Astrocyte (in vitro differentiated cells and primary cell): ENCODE measurements around the gene PRG3. TPM values are rescaled to one million over a fixed set of nuclear protein-coding genes. Genes with fewer than 3 reads are reported as not detected.

Experiments used
- DNase-seq: peaks from one replicate; pipeline ENCODE4 v3.0.0-alpha.2; 2010; ENCODE audit warnings: low read depth
- FAIRE-seq: peaks from 2 replicates; lab custom pipeline; 2011; peaks lifted over from hg19 to GRCh38; lab: Jason Lieb, UNC
- H2AFZ ChIP-seq: 2 replicates; pipeline ENCODE4 v1.6.0; 2012; ENCODE audit warnings: low read depth, low read length, inconsistent platforms
- H3K27ac ChIP-seq: 2 replicates; pipeline ENCODE4 v1.5.1; 2011; ENCODE audit warnings: low read depth, low read length, inconsistent platforms
- H3K27me3 ChIP-seq: 2 replicates; pipeline ENCODE4 v1.6.0; 2011; ENCODE audit warnings: low read length, inconsistent platforms; ENCODE audit not compliant: insufficient read depth
- H3K36me3 ChIP-seq: 2 replicates; pipeline ENCODE4 v1.5.1; 2011; ENCODE audit warnings: low read length, inconsistent platforms; ENCODE audit not compliant: insufficient read depth
- H3K4me1 ChIP-seq: 2 replicates; pipeline ENCODE4 v1.5.1; 2011; ENCODE audit warnings: low read length, inconsistent platforms; ENCODE audit not compliant: insufficient read depth
- H3K4me2 ChIP-seq: 2 replicates; pipeline ENCODE4 v1.6.0; 2012; ENCODE audit warnings: low read length, inconsistent platforms
- H3K4me3 ChIP-seq: 2 replicates; pipeline ENCODE4 v1.5.1; 2011; ENCODE audit warnings: low read depth, mild to moderate bottlenecking, low read length, inconsistent platforms; ENCODE audit not compliant: insufficient read depth
- H3K79me2 ChIP-seq: 2 replicates; pipeline ENCODE4 v1.6.0; 2012; ENCODE audit warnings: mild to moderate bottlenecking, low read length, inconsistent platforms; ENCODE audit not compliant: insufficient read depth
- H3K9ac ChIP-seq: 2 replicates; pipeline ENCODE4 v1.6.0; 2012; ENCODE audit warnings: mild to moderate bottlenecking, low read length, inconsistent platforms
- H3K9me3 ChIP-seq: 2 replicates; pipeline ENCODE4 v1.5.1; 2012; ENCODE audit warnings: low read depth, mild to moderate bottlenecking, low read length, inconsistent platforms; ENCODE audit not compliant: insufficient read depth
- H4K20me1 ChIP-seq: 2 replicates; pipeline ENCODE4 v1.6.0; 2012; ENCODE audit warnings: low read length, inconsistent platforms; ENCODE audit not compliant: insufficient read depth
- H3K27ac Mint-ChIP-seq: one replicate; pipeline ENCODE4 v1.8.0; 2021; ENCODE audit warnings: mild to moderate bottlenecking, mixed read lengths; ENCODE audit not compliant: unreplicated experiment
- H3K27me3 Mint-ChIP-seq: one replicate; pipeline ENCODE4 v1.8.0; 2021; ENCODE audit warnings: low read depth, mixed read lengths; ENCODE audit not compliant: unreplicated experiment
- H3K36me3 Mint-ChIP-seq: one replicate; pipeline ENCODE4 v1.8.0; 2021; ENCODE audit warnings: low read depth, mixed read lengths; ENCODE audit not compliant: unreplicated experiment
- H3K4me1 Mint-ChIP-seq: one replicate; pipeline ENCODE4 v1.8.0; 2021; ENCODE audit warnings: low read depth, mixed read lengths; ENCODE audit not compliant: unreplicated experiment
- H3K4me3 Mint-ChIP-seq: one replicate; pipeline ENCODE4 v1.8.0; 2021; ENCODE audit warnings: mild to moderate bottlenecking, moderate library complexity, mixed read lengths; ENCODE audit not compliant: unreplicated experiment
- H3K9me3 Mint-ChIP-seq: one replicate; pipeline ENCODE4 v1.8.0; 2021; ENCODE audit warnings: mild to moderate bottlenecking, mixed read lengths; ENCODE audit not compliant: unreplicated experiment
- EZH2 ChIP-seq: IDR thresholded peaks from 2 replicates; pipeline ENCODE4 v1.6.1; 2012; ENCODE audit warnings: mild to moderate bottlenecking, low read length, inconsistent platforms; ENCODE audit not compliant: insufficient read depth
- total RNA-seq: library from RNA; stranded (reverse); gene quantifications from 2 replicates; pipeline ENCODE4 v1.2.1, GENCODE V29; 2021
- TF ChIP-seq, protein P1 (sequence below): IDR thresholded peaks from 2 replicates; pipeline ENCODE4 v1.5.1; 2011; ENCODE audit warnings: low read depth, mild to moderate bottlenecking, inconsistent platforms, low read length, moderate library complexity; ENCODE audit not compliant: insufficient read depth

PRG3 gene
- total RNA-seq, 1 donor from 2014 or later = not detected

DNA sequence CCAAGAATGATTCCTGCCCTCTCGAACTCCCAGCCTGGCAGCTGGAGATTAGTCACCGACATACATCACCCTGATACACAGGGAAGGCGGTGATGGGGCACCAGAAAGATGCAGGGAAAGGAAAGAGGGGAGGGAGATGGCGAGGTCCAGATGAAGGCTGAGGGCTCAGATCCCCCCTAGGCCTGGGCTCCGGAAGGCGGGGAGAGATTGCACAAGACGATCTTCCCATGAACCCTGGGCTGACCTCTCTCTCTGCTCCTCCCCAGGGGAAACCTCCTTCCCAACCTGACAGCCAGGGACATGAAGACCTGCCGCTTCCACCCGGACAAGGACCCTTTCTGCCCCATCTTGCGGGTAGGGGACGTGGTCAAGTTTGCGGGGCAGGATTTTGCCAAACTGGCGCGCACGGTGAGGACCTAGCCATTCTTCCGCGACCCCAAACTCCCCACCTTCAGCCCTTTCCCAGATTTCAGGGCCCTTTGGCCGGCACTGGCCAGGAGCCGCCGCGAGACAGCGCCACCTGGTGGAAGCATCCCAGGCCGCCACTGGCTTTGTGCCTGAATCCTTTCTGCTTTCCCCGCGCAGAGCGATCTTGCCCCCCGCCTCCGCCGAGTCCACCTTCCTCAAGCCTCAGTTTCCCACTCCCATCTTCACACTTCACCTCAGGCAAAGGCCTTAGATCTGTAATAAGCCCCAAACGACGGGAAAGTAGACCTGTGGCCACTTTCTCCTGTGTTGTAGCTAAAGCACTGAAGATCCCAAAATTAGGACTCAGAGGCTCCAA is 31.3 kb downstream of the PRG3 start:
- no peak for DNase-seq
- Mint-ChIP-seq H3K4me3 (no peak overlapping the region), H3K36me3 (no peaks in the 10 kb centered on the region), H3K27me3 (peaks cover 21% of the 10 kb centered on the region), H3K4me1 (no peaks in the 10 kb centered on the region), H3K27ac (no peak overlapping the region), H3K9me3 (peaks cover 6% of the 10 kb centered on the region)
- no peak overlapping the region for H3K27ac ChIP-seq
- H3K4me1 ChIP-seq = no peaks in the 10 kb centered on the region
- H3K79me2 ChIP-seq = no peaks in the 10 kb centered on the region
- no peak for FAIRE-seq
- H3K9ac ChIP-seq = no peak overlapping the region
- no peak for TF ChIP-seq EZH2
- TF ChIP-seq, protein P1, sequence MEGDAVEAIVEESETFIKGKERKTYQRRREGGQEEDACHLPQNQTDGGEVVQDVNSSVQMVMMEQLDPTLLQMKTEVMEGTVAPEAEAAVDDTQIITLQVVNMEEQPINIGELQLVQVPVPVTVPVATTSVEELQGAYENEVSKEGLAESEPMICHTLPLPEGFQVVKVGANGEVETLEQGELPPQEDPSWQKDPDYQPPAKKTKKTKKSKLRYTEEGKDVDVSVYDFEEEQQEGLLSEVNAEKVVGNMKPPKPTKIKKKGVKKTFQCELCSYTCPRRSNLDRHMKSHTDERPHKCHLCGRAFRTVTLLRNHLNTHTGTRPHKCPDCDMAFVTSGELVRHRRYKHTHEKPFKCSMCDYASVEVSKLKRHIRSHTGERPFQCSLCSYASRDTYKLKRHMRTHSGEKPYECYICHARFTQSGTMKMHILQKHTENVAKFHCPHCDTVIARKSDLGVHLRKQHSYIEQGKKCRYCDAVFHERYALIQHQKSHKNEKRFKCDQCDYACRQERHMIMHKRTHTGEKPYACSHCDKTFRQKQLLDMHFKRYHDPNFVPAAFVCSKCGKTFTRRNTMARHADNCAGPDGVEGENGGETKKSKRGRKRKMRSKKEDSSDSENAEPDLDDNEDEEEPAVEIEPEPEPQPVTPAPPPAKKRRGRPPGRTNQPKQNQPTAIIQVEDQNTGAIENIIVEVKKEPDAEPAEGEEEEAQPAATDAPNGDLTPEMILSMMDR = peak; percentile 51
- H3K9me3 ChIP-seq = peaks cover 10% of the 10 kb centered on the region
- peaks cover 5% of the 10 kb centered on the region for H3K27me3 ChIP-seq
- H3K36me3 ChIP-seq = no peaks in the 10 kb centered on the region
- H4K20me1 ChIP-seq = no peaks in the 10 kb centered on the region
- no peak overlapping the region for H3K4me3 ChIP-seq
- peak overlapping the region; percentile 82 for H2AFZ ChIP-seq
- peak overlapping the region; percentile 59 for H3K4me2 ChIP-seq

DNA sequence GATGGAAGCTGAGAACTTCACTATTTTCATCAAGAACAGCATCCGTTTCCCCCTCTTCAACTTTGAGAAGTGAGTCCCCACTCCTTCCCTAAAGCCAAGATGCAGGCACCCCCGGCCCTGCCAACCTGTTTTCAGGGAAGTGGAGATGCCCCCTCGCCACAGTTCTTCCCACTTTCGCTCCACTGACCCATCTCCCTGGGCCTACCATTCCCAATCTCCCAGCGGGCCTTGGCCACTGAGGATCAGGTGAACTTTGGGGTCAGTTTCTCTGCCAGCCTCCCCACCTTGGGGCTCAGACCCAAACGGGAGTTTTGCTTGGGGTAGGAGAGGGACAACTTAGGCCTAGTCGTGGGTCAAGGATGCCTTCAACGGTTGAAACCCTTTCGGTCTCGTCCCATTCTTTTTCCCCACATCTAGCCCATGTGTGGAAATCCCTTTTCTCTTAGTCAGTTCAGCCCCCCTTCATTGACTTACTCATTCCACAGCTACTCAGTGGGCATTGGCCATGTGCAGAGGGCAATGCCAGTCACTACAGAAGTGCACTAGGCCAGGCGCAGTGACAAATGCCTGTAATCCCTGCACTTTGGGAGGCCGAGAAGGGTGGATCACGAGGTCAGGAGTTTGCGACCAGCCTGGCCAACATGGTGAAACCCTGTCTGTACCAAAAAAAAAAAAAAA is 32.2 kb downstream of the PRG3 start:
- no peak for FAIRE-seq
- H3K36me3 Mint-ChIP-seq = no peaks in the 10 kb centered on the region
- no peak overlapping the region for H3K9ac ChIP-seq
- no peaks in the 10 kb centered on the region for H3K79me2 ChIP-seq
- H3K9me3 Mint-ChIP-seq = peaks cover 6% of the 10 kb centered on the region
- H3K9me3 ChIP-seq = peaks cover 10% of the 10 kb centered on the region
- no peak overlapping the region for H2AFZ ChIP-seq
- no peak for DNase-seq
- H3K27ac ChIP-seq = no peak overlapping the region
- H3K36me3 ChIP-seq = no peaks in the 10 kb centered on the region
- H4K20me1 ChIP-seq = no peaks in the 10 kb centered on the region
- peaks cover 5% of the 10 kb centered on the region for H3K27me3 ChIP-seq
- TF ChIP-seq EZH2 = no peak
- TF ChIP-seq, protein P1 = no peak
- H3K4me3 ChIP-seq = no peak overlapping the region
- H3K27ac Mint-ChIP-seq = no peak overlapping the region
- H3K4me1 Mint-ChIP-seq = no peaks in the 10 kb centered on the region
- no peaks in the 10 kb centered on the region for H3K4me1 ChIP-seq
- H3K4me3 Mint-ChIP-seq = no peak overlapping the region
- peaks cover 20% of the 10 kb centered on the region for H3K27me3 Mint-ChIP-seq
- H3K4me2 ChIP-seq = no peak overlapping the region

DNA sequence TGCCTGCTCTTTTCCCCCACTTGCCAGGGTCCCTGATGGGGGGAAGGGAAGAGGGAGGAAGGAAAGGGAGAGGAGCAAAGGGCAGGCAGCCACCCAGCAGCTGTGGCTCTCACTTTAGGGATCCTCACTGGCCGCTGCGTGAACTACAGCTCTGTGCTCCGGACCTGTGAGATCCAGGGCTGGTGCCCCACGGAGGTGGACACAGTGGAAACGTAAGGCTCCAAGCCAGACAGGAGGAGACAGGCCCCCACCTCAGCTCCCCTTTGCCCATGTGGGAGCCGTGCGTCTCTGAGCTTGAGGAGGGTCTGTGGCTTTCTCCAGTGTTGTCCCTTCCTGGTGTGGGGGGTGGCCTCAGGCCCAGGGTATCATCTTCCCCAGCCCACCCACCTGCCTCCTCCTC is 32.9 kb downstream of the PRG3 start:
- H3K27me3 Mint-ChIP-seq = peaks cover 20% of the 10 kb centered on the region
- no peaks in the 10 kb centered on the region for H3K36me3 Mint-ChIP-seq
- TF ChIP-seq, protein P1 = no peak
- TF ChIP-seq EZH2 = no peak
- H3K9me3 Mint-ChIP-seq = peaks cover 6% of the 10 kb centered on the region
- H2AFZ ChIP-seq = no peak overlapping the region
- no peak overlapping the region for H3K4me3 ChIP-seq
- no peak overlapping the region for H3K9ac ChIP-seq
- DNase-seq (no peak), FAIRE-seq (no peak)
- H3K9me3 ChIP-seq = peaks cover 10% of the 10 kb centered on the region
- H3K4me1 ChIP-seq = no peaks in the 10 kb centered on the region
- no peaks in the 10 kb centered on the region for H3K36me3 ChIP-seq
- no peaks in the 10 kb centered on the region for H3K79me2 ChIP-seq
- no peak overlapping the region for H3K27ac ChIP-seq
- H3K4me1 Mint-ChIP-seq = no peaks in the 10 kb centered on the region
- peaks cover 1% of the 10 kb centered on the region for H3K27me3 ChIP-seq
- no peak overlapping the region for H3K4me3 Mint-ChIP-seq
- no peaks in the 10 kb centered on the region for H4K20me1 ChIP-seq
- H3K4me2 ChIP-seq = no peak overlapping the region
- no peak overlapping the region for H3K27ac Mint-ChIP-seq
